Chondrocyte (in vitro differentiated cells): Measurements from ENCODE around the gene MRNIP. TPM values are rescaled to one million over a fixed set of nuclear protein-coding genes. Genes with fewer than 3 reads are reported as not detected.

Experiments
- DNase-seq: peaks from one replicate; pipeline ENCODE4 v3.0.0; 2021; ENCODE audit warnings: mixed read lengths, low spot score
- H3K27ac Mint-ChIP-seq: one replicate; pipeline ENCODE4 v1.8.0; 2021; ENCODE audit warnings: mild to moderate bottlenecking, moderate library complexity, mixed read lengths; ENCODE audit not compliant: unreplicated experiment
- H3K27me3 Mint-ChIP-seq: 2 replicates; pipeline ENCODE4 v1.8.0; 2021; ENCODE audit warnings: low read depth, mixed read lengths
- H3K36me3 Mint-ChIP-seq: 2 replicates; pipeline ENCODE4 v1.8.0; 2021; ENCODE audit warnings: low read depth, mixed read lengths
- H3K4me1 Mint-ChIP-seq: 2 replicates; pipeline ENCODE4 v1.8.0; 2021; ENCODE audit warnings: low read depth, mild to moderate bottlenecking, mixed read lengths
- H3K4me3 Mint-ChIP-seq: one replicate; pipeline ENCODE4 v1.8.0; 2021; ENCODE audit warnings: mild to moderate bottlenecking, moderate library complexity, mixed read lengths; ENCODE audit not compliant: unreplicated experiment
- H3K9me3 Mint-ChIP-seq: 2 replicates; pipeline ENCODE4 v1.8.0; 2021; ENCODE audit warnings: low read depth, mixed read lengths
- CTCF ChIP-seq: fragments of 200-600 bp; sonication (generic); IDR thresholded peaks from 2 replicates; pipeline ENCODE4 v1.5.0; 2021; ENCODE audit warnings: antibody characterized with exemption, mild to moderate bottlenecking, moderate library complexity
- total RNA-seq: library from RNA; stranded (reverse); gene quantifications from 3 replicates; pipeline ENCODE4 v1.2.1, GENCODE V29; 2021

Gene MRNIP
- total RNA-seq, 1 donor from 2014 or later = 13.4 TPM

DNA sequence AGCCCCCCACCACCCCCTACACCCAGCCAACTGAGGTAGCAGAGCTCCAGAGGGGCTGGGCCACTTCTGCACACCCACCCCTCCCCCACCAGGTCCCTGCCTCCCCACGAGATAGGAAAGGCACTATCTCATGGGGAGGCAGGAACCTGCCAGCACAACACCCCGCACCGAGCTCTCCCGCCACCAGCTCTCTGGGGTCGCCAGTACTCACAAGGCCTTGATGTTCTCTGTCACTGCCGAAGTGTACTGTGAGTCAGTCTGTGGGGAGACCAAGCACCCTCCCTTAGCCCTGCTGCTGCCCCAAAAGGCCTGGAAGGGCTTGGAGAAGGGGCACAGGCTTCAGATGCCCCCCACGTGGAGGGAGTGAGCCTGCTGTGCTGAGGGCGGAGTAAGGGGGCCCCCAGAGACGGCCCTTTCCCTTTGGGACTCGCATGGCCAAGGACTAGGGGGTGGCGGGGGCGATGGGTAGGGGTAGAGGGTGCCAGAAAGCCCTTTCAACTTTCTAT lies 57.9 kb downstream of the MRNIP start:
- Mint-ChIP-seq H3K36me3 (peaks cover 18% of the 10 kb centered on the region), H3K27ac (no peak overlapping the region), H3K4me3 (no peak overlapping the region), H3K27me3 (no peaks in the 10 kb centered on the region), H3K4me1 (peaks cover 26% of the 10 kb centered on the region), H3K9me3 (no peaks in the 10 kb centered on the region)
- TF ChIP-seq CTCF = no peak
- DNase-seq = no peak

GRCh38 chr5:179800071-179800695 lies 58.4 kb downstream of the MRNIP start:
- no peak overlapping the region for H3K27ac Mint-ChIP-seq
- no peaks in the 10 kb centered on the region for H3K9me3 Mint-ChIP-seq
- TF ChIP-seq CTCF = no peak
- peaks cover 24% of the 10 kb centered on the region for H3K4me1 Mint-ChIP-seq
- H3K36me3 Mint-ChIP-seq = peaks cover 18% of the 10 kb centered on the region
- no peak overlapping the region for H3K4me3 Mint-ChIP-seq
- no peaks in the 10 kb centered on the region for H3K27me3 Mint-ChIP-seq
- DNase-seq = no peak

- DNase-seq = no peak
- Mint-ChIP-seq H3K4me1 (peaks cover 18% of the 10 kb centered on the region), H3K4me3 (no peak overlapping the region), H3K9me3 (no peaks in the 10 kb centered on the region), H3K27me3 (no peaks in the 10 kb centered on the region), H3K27ac (no peak overlapping the region), H3K36me3 (peaks cover 18% of the 10 kb centered on the region)
- TF ChIP-seq CTCF = no peak
Observed at GRCh38 chr5:179799644-179799973, 59.0 kb downstream of the MRNIP start.

GRCh38 chr5:179798771-179799643 lies 59.6 kb downstream of the MRNIP start:
- DNase-seq = peak; percentile 83
- Mint-ChIP-seq H3K36me3 (peaks cover 18% of the 10 kb centered on the region), H3K9me3 (no peaks in the 10 kb centered on the region), H3K27ac (no peak overlapping the region), H3K27me3 (no peaks in the 10 kb centered on the region), H3K4me1 (peaks cover 13% of the 10 kb centered on the region), H3K4me3 (no peak overlapping the region)
- no peak for TF ChIP-seq CTCF

GRCh38 chr5:179798144-179798770 lies 60.4 kb downstream of the MRNIP start:
- peak; percentile 80 for DNase-seq
- H3K27ac Mint-ChIP-seq = no peak overlapping the region
- no peak overlapping the region for H3K4me3 Mint-ChIP-seq
- no peaks in the 10 kb centered on the region for H3K9me3 Mint-ChIP-seq
- H3K36me3 Mint-ChIP-seq = peaks cover 18% of the 10 kb centered on the region
- H3K4me1 Mint-ChIP-seq = peaks cover 15% of the 10 kb centered on the region
- TF ChIP-seq CTCF = no peak
- H3K27me3 Mint-ChIP-seq = no peaks in the 10 kb centered on the region
